Measurements from ENCODE around the gene SAP130.

SAP130 gene

DNA sequence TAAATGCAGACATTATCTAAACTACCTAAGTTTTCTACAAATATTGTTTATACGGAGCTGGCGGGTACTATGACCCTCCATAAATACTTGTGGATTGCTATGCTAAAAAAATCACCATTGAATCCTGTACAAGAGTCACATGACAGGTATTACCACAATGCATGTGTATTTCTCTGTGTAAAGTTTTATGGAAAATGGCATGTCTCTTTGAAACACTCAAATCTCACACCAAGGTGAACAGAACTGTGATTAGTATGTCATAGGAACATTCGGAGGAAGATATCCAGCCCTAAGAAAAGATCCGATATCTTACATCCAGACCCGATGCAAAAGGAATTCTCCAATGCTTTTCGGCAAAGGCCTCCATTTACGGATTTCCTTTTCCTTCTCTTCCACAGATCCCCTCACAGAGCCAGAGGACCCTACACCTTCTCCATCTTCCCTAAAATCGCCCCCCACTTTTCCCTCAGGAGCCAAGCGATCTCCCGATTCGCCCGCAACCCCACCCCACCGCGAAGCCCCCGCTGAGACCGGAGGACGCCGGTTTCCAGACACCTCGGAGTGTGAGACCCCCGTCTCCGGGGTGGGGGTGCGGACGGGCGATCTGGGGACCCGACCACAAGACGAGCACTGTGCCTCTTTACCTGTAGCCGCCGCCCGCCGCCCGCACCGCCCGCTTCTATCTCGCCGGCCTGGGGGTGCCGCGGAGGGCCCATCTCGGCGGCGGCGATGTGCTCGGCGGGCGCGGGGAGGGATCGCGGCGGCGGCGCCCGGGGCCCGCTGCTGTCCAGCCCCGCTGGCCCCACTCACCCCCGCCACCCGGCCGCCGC, 1.2 kb downstream of the SAP130 start:
- no peak for DNase-seq (ENCODE audit: low read depth in 2 of 2)

DNA sequence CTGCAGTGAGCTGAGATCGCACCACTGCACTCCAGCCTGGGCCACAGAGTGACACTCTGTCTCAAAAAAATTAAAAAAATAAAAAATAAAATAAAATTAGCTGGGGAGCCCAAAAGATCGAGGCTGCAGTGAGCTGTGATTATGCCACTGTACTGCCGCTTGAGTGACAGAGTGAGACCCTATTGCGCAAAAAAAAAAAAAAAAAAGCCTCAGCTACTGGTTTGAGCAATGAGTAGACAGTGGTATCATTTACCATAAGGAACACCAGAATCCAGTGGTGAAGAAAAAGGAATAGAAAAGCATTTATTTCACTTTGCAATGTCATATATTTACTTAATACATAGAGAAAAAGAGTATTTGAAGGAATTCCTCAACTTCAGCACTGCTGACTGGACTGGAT, 3.0 kb downstream of the SAP130 start:
- no peak for DNase-seq (ENCODE audit: low read depth in 2 of 2)

DNA sequence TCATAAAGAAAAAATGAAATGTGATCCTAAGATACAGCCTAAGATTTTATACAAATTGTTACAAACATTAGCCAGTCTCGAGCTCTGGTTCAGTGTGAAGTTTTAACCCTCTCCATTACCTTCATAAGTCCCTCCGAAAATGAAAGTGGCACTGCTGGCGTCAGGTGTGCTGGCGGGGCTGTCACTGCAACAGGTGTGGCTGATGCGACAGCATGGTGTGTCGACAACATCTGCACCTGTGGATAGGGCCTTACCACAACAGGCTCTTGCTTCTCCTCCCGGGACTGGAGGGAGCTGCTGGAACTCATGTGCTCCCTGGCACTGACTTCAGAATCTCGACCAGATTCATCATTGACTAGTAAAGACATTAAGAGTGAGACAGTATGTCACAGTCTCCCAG, 10.3 kb downstream of the SAP130 start:
- DNase-seq (ENCODE audit: low read depth in 2 of 2) = no peak

- DNase-seq (ENCODE audit: low read depth in 2 of 2) = no peak
Measured at GRCh38 chr2:128016620-128017019, 11.2 kb downstream of the SAP130 start.

GRCh38 chr2:128012698-128013097, 15.2 kb downstream of the SAP130 start:
- no peak for DNase-seq (ENCODE audit: low read depth in 2 of 2)

DNA sequence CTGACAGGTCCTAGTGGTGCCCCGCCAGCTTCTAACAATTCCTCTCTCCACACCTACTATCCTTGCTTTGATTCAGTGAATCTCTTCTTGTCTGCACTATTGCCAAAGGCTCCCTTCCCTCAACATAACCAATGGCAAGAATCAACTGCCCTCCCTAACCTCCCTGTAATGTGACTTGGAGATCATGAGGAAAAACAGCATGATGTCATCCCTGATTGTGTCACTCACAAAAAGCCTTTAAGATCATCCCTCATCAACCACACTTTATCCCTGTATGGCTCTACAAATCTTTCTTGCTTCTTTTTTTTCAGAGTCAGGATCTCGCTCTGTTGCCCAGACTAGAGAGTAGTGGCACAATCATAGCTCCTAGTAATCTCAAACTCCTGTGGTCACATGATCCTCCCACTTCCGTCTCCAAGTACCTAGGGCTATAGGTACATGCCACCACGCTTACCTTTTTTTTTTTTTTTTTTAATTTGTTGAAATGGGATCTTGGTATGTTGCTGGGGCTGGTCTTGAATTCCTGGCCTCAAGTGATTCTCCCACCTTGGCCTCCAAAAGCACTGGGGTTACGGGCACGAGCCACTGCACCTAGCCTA, 19.7 kb downstream of the SAP130 start:
- no peak for DNase-seq (ENCODE audit: low read depth in 2 of 2)

GRCh38 chr2:128004509-128004908, 23.4 kb downstream of the SAP130 start:
- DNase-seq (ENCODE audit: low read depth in 2 of 2) = no peak

DNA sequence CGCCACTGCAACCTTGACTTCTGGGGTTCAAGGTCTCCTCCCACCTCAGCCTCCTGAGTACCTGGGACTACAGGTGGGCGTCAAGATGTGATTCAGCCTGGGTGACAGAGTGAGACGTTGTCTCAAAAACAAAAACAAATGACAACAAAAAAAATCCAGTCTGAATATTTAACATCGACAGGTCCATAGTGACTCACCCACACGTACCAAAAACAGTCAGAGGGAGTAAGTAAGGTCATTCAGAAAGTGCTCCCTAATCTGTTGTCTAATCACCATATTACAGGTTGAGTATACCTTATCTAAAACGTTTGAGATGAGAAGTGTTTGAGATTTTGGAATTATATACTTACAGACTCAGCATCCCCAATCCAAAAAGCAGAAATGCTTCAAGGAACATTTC, 24.4 kb downstream of the SAP130 start:
- no peak for DNase-seq (ENCODE audit: low read depth in 2 of 2)

GRCh38 chr2:127996160-127996559, 31.7 kb downstream of the SAP130 start:
- no peak for DNase-seq (ENCODE audit: low read depth in 2 of 2)

DNA sequence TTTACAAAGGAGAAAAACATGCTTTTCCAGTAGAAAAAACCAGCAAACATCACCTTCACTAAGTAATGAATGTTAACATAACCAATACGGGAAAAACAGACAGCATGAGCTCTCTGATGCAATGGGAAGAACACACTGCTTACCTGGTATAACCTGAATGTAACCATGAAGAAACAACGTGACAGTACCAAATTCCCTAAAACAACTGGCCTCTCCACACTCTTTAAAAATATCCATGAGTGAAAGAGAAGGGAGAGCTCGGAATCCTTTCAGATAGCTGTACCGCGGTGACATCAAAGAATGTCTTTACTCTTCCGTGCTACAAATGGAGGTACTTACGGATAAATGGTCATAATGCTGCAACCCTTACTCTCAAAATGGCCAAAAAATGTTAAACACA, 32.1 kb downstream of the SAP130 start:
- DNase-seq (ENCODE audit: low read depth in 2 of 2) = no peak

DNA sequence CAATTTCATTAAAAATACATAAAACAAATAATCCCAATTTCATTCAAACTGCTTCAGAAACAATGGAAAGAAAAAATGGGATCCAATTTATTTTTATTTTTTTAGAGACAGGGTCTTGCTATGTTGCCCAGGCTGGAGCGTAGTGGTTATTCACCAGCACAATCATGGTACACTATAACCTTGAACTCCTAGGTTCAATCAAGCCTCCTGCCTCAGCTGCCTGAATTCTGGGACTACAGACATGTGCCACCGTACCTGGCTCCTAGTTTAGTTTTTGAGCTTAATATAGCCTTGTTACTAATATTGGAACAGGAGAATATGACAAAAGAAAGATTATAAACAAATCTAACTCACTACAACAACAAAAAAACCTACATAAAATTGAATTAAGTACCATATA, 34.2 kb downstream of the SAP130 start:
- no peak for DNase-seq (ENCODE audit: low read depth in 2 of 2)

- DNase-seq (ENCODE audit: low read depth in 2 of 2) = no peak
Measured at GRCh38 chr2:127991742-127992141, 36.1 kb downstream of the SAP130 start.

- no peak for DNase-seq (ENCODE audit: low read depth in 2 of 2)
Measured at GRCh38 chr2:127986548-127987079, 41.2 kb downstream of the SAP130 start.

DNA sequence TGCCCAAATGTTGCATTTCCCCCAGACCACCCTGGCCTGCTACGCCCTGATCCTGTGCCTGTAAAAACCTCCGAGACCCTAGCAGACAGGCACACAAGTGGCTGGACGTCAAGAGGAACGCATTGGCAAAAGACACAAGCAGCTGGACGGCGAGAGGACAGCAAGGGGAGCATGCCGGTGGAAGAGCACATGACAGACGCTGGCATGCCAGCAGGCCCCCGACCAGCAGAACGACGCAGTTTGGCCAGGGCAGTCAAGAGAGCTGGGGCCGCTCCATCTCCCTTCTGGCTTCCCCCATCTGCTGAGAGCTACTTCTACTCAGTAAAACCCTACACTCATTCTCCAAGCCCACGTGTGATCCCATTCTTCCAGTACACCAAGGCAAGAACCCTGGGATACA, 42.1 kb downstream of the SAP130 start:
- no peak for DNase-seq (ENCODE audit: low read depth in 2 of 2)

DNA sequence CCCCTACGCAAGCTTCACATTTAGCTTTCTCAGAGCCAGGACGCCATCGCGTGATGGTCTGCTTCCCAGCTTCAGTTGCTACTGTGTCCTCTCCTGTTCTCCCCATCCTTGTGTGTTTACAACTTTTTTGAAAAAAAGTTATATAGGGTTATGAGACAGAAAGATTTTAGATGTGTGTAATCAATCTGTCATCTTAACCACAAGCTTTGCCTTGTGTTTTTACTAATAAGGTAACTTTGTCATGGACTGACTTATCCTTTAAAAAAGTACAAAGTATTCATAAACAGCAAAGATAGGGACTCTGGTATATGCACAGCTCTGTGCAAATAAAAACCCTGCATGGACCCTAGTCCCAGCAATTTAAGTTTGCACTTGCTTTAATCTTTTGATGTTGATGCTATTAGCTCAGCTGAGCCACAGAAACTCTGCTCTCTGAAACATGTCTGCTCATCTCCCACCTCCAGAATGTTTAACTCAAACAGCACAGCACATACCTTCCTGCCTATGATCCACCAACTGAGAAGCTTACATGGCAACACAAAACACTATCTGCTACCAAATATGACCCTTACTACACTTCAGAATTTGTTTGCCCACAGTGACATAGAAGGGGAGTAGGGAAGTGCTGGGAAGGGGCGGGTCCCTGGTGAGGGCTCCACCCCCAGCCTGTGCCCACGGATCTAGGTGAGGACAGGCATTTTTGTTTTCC, 42.7 kb downstream of the SAP130 start:
- no peak for DNase-seq (ENCODE audit: low read depth in 2 of 2)

- no peak for DNase-seq (ENCODE audit: low read depth in 2 of 2)
Measured at GRCh38 chr2:127984551-127984950, 43.3 kb downstream of the SAP130 start.

DNA sequence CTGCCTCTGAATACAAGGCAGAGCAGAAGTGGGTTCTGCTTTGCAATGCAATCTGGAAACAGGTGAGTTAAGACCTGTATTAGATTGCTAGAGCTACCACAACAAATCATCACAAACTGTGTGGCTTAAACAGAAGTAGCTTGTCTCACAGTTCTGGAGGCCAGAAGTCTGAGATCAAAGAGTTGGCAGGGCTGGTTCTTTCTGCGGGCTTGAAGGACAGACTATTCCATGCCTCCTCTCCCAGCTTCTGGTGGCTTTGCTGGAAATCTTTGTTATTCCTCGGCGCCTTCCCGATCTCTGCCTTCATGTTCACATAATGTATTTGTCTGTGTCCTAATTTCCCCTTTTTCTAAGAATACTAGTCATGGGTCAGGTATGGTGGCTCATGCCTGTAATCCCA, 58.4 kb downstream of the SAP130 start:
- no peak for DNase-seq (ENCODE audit: low read depth in 2 of 2)

GRCh38 chr2:127968610-127969339, 59.1 kb downstream of the SAP130 start:
- DNase-seq (ENCODE audit: low read depth in 2 of 2) = no peak

GRCh38 chr2:127961729-127962128, 66.1 kb downstream of the SAP130 start:
- no peak for DNase-seq (ENCODE audit: low read depth in 2 of 2)

- DNase-seq (ENCODE audit: low read depth in 2 of 2) = no peak
Measured at GRCh38 chr2:127957240-127957639, 70.6 kb downstream of the SAP130 start.

- no peak for DNase-seq (ENCODE audit: low read depth in 2 of 2)
Measured at GRCh38 chr2:127954857-127955256, 73.0 kb downstream of the SAP130 start.

DNA sequence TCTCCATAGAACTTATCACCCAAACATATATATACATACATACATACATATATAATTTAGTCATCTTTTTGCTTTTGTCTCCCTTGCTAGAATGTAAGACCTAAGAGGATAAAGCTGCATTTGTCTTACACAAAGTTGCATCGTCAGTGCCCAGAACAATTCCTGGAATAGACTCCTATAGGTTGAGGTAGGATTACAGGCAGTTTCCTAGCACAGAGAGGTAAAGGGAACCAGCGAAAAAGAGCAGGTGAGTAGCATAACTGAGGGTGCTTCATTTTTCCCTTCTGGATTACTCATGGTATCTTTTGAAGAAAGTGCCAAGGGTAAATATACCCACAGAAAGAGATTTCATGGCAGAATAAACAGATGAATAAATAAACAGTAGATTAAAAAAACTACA, 74.0 kb downstream of the SAP130 start:
- DNase-seq (ENCODE audit: low read depth in 2 of 2) = no peak
